GM19467 (cell line): ENCODE measurements around the gene PKNOX2.

Experiments used
- ATAC-seq: cut with Tn5 transposase; IDR thresholded peaks from one replicate; pipeline ENCODE4 v1.9.1; 2021; ENCODE audit warnings: mild to moderate bottlenecking, moderate library complexity; ENCODE audit not compliant: unreplicated experiment

PKNOX2 gene

GRCh38 chr11:125306476-125306875, 141.9 kb downstream of the PKNOX2 start:
- no peak for ATAC-seq

- ATAC-seq = no peak
These were observed 143.7 kb downstream of the PKNOX2 start for GRCh38 chr11:125308246-125308645.

GRCh38 chr11:125312391-125312790, 147.8 kb downstream of the PKNOX2 start:
- ATAC-seq = no peak

- no peak for ATAC-seq
These were observed 148.3 kb downstream of the PKNOX2 start for GRCh38 chr11:125312812-125313211.

- ATAC-seq = no peak
These were observed 149.0 kb downstream of the PKNOX2 start for GRCh38 chr11:125313271-125314219.

- ATAC-seq = no peak
These were observed 149.9 kb downstream of the PKNOX2 start for GRCh38 chr11:125314276-125315078.

GRCh38 chr11:125315079-125315740, 150.7 kb downstream of the PKNOX2 start:
- no peak for ATAC-seq

GRCh38 chr11:125317416-125317815, 152.9 kb downstream of the PKNOX2 start:
- ATAC-seq = no peak

- no peak for ATAC-seq
These were observed 155.1 kb downstream of the PKNOX2 start for GRCh38 chr11:125319649-125320048.

- no peak for ATAC-seq
These were observed 156.0 kb downstream of the PKNOX2 start for GRCh38 chr11:125320347-125321076.

GRCh38 chr11:125322289-125322688, 157.7 kb downstream of the PKNOX2 start:
- ATAC-seq = no peak

- no peak for ATAC-seq
These were observed 160.6 kb downstream of the PKNOX2 start for GRCh38 chr11:125325196-125325595.

GRCh38 chr11:125326126-125326525, 161.6 kb downstream of the PKNOX2 start:
- ATAC-seq = no peak

- no peak for ATAC-seq
These were observed 163.1 kb downstream of the PKNOX2 start for GRCh38 chr11:125327518-125328224.

GRCh38 chr11:125328225-125328580, 163.7 kb downstream of the PKNOX2 start:
- no peak for ATAC-seq

GRCh38 chr11:125329786-125330185, 165.2 kb downstream of the PKNOX2 start:
- ATAC-seq = no peak

GRCh38 chr11:125330462-125331325, 166.1 kb downstream of the PKNOX2 start:
- no peak for ATAC-seq

GRCh38 chr11:125331357-125332035, 166.9 kb downstream of the PKNOX2 start:
- ATAC-seq = no peak

- no peak for ATAC-seq
These were observed 168.3 kb downstream of the PKNOX2 start for GRCh38 chr11:125332821-125333220.
